KOPT-K1 (cell line): ENCODE results near the gene BTBD1.

Experiments used
- H3K27ac ChIP-seq: fragments of 200-600 bp; sonication (generic); 2 replicates; pipeline ENCODE4 v1.5.1; 2016; ENCODE audit warnings: antibody characterized with exemption, mild to moderate bottlenecking, low read depth, low read length; ENCODE audit not compliant: poor library complexity, severe bottlenecking
- H3K36me3 ChIP-seq: fragments of 200-600 bp; sonication (generic); 2 replicates; pipeline ENCODE4 v1.5.1; 2017; ENCODE audit warnings: antibody characterized with exemption, mild to moderate bottlenecking, low read length, moderate library complexity; ENCODE audit not compliant: insufficient read depth
- H3K9me3 ChIP-seq: fragments of 200-600 bp; sonication (generic); 2 replicates; pipeline ENCODE4 v1.5.1; 2017; ENCODE audit warnings: antibody characterized with exemption, low read length, mild to moderate bottlenecking; ENCODE audit not compliant: insufficient read depth, poor library complexity, severe bottlenecking

The BTBD1 gene

DNA sequence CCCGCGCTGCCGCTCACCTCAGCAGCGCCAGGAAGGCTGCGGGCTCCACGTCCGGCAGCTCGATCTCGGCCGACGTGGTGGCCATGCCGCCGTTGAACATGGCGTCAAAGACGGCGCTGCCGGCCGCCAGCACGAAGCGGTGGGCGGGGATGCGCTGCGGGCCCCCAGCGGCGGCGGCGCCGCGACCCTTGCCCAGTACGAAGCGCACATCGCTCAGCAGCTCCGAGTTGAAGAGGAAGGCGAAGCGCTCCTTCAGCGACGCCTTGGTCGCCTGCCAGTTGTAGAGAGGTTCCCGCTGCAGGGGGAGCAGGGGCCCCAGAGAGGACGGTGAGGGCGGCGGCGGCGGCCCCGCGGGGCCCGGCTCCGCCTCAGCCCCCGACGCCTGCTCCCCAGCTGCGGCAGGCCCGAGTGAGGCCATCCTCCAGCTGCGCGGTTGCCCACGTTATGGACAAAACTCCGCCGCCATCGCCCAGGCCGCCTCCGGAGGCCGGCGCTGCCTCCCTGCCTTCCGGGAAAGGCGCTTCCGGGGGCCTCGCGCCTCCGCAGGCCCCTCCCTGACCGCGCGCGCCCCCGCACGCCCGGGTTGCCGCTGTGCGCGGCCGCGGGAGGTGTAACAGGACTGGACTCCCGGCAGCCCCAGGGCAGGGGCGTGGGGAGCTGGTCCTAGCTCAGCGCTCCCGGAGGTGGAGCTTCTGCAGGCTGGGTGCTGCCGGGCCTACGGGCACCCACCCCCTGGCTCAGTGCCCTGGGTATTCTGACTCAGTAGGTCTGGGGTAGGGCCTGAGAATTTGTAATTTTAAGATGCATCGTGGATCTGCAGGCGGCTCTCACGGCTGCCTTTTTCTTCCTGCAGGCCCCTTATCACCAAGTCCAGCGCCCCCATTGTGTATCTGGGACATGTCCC is at the start of gene BTBD1:
TSS of gene BTBD1 (minus strand) at position 519 of the 904 bp plus-strand sequence. CDS start at position 418, 101 bp downstream.
- peaks cover 5% of the 10 kb centered on the region for H3K9me3 ChIP-seq
- H3K36me3 ChIP-seq, result peaks cover 22% of the 10 kb centered on the region
- peak within 1 kb of the TSS; percentile 90 for H3K27ac ChIP-seq

DNA sequence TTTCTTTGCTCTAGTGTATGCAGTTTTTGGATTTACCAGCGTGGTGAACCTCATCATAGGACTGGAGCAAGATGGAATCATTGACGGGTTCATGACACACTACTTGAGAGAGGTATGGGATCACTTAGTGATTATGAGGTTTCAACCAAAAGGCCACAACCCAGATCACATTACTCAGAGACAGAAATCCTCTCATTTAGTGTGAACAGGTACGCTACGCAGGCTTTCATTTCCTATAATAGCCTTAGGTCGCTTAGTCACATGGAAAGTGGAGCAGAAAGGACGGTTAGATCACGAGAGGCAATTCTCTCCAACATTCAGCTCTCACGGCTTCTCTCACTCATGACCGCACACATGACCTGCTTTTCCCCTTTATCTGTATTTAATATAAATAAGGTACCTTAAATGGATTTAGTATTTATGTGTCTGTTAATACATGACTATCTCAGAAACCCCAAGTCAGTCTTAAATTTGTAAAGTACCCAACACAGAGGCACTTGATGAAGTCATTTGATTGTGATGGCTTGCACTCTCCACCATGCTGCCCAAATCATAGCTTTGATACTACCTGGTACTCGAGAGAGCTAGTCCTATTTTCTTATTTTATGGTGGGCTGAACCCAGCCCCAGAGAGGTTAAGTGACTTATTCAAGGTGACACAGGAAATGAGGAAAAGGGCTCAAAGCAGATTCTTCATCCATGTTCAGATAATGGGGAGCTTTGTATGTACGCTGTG is 48.9 kb upstream of the BTBD1 start:
- no peaks in the 10 kb centered on the region for H3K36me3 ChIP-seq
- H3K27ac ChIP-seq, result no peak overlapping the region

DNA sequence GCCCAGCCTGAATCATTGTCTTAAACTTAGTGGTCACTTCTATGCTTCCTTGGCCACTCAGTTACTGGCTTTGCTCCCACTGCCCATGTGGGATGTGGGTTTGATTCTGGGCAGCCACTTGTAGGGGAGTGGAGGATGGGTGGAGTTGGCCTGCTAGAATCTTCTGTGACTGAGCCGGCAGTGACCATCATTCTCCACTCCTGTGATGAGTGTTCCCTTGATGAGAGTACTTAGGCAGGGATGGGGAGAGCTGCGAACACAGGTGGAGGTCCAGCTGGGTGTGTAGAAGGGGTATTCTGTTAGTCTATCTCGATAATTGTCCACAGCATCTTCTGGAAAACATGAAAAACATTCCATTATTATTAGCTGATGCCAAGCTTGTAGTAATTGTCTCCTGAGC is 48.4 kb upstream of the BTBD1 start:
- H3K27ac ChIP-seq, result no peak overlapping the region
- no peaks in the 10 kb centered on the region for H3K9me3 ChIP-seq
- H3K36me3 ChIP-seq, result no peaks in the 10 kb centered on the region

More for the DNA sequence above, 48.9 kb upstream of the BTBD1 start:
- H3K9me3 ChIP-seq, result no peaks in the 10 kb centered on the region

DNA sequence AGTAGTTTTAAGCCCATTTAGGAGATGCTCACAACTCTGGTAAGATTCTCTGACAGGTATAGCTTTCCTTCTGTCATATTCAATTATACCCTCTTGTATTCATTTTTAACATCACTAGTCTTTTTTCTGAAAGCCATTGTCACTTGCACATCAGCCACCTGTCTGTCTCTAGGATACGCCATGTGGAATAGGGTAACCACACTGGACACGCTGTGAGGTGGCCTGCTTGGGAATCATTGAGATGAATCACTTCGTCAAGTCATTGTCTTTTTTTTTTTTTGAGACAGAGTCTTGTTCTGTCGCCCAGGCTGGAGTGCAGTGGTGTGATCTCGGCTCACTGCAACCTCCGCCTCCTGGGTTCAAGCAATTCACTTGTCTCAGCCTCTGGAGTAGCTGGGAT is 47.8 kb upstream of the BTBD1 start:
- no peaks in the 10 kb centered on the region for H3K9me3 ChIP-seq
- no peak overlapping the region for H3K27ac ChIP-seq
- no peaks in the 10 kb centered on the region for H3K36me3 ChIP-seq

DNA sequence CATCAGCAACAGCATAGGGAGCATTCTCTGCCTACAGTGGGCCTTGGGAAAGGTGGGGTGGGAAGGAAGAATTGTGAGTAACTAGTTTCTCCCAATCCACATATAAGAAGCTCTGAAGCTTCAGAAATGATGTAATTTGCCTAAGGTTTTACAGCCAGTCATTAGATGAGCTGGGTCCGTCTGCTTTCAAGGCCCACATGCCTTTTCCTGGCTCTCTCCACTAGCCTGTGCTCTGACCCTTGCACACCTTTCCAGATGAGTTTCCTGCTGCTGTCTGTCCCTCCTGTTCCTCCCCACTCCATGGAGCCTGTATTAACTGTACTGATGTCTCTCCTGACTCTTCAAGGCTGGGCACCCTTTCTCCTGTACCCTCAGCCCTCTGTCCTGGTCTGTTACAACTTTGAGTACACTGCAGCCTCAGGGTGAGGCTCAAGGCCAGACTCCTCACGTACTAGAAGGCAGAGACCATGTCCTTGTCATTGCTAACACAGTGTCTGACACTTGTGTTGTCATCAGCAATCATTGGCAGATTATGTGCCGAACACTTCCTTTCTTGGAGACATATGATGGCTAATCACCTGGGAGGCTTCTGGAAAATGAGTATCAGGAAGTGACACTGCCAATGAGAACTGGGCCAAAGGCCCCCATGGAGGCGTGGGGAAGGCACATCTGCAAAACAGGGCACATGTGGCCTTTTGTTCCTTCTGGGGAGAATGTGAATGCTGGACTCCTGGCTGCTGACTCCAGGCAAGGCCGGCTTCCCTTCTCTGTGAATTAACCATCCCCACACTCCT is 47.0 kb upstream of the BTBD1 start:
- H3K9me3 ChIP-seq, result no peaks in the 10 kb centered on the region

DNA sequence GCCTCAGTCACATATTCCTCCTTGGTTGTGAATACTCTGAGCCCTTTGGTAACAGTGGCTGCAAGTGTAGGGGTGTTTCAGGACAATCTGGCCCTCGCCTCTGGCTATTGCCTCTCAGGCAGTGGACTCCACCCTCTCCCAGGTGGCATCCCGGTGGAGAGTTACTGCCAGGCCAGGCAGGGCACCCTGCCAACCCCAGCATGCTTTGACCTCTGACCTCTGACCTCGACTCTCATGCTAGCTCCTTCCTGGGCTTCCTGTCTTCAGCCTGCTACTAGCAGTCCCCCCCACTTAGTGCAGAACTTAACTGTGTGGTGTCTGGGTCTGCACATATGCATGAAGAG is 45.9 kb upstream of the BTBD1 start:
- H3K27ac ChIP-seq, result no peak overlapping the region
- H3K9me3 ChIP-seq, result no peaks in the 10 kb centered on the region
- H3K36me3 ChIP-seq, result no peaks in the 10 kb centered on the region

More for the DNA sequence above, 47.0 kb upstream of the BTBD1 start:
- H3K36me3 ChIP-seq, result no peaks in the 10 kb centered on the region
- H3K27ac ChIP-seq, result no peak overlapping the region

DNA sequence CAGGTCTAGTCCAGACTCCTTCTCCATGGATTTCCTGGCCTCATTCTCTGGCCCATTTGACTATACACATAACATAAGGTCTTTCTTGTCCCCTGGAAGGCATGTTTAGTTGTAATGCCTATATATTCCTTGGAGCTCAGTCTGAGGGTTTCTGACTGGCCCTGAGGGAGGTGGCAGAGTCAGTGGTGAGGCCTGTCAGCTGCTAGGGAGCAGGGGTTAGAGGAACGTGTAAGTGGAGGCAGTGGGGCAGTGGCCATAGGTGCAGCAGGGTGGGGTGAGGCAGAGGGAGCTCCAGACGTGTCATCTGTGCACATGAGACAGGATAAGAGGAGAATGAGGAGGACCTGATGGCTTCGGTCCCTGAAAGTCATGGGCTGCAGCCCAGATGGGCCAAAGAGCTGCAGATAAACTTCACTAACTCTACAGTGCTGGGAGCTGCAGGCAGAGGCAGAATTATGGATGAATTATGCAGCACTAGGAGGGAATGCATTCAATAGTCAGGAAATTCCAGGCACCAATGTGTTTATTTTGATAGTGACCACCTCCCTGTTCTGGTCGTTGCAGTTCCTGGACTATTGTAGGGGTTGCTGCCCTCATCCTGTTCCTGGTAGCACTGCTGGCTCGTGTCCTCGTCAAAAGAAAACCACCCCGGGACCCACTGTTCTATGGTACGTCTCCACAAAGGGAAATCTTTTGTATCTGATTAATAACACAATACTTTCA is 45.3 kb upstream of the BTBD1 start:
- H3K36me3 ChIP-seq, result no peaks in the 10 kb centered on the region
- H3K27ac ChIP-seq, result no peak overlapping the region
- no peaks in the 10 kb centered on the region for H3K9me3 ChIP-seq

DNA sequence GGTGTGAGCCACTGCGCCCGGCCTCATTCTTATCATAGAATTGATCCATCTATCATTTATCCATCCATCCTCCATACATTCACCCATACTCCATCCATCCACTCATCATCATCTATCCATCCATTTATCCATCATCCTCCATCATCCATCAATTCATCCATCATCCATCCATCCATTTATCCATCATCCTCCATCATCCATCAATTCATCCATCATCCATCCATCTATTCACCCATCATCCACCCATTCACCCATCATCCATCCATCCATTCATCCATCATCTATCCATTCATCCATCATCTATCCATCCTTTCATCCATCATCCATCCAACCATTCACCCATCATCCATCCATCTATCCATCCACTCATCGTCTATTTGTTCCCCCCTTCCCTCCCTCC is 44.1 kb upstream of the BTBD1 start:
- H3K27ac ChIP-seq, result no peak overlapping the region
- H3K9me3 ChIP-seq, result no peaks in the 10 kb centered on the region
- no peaks in the 10 kb centered on the region for H3K36me3 ChIP-seq

DNA sequence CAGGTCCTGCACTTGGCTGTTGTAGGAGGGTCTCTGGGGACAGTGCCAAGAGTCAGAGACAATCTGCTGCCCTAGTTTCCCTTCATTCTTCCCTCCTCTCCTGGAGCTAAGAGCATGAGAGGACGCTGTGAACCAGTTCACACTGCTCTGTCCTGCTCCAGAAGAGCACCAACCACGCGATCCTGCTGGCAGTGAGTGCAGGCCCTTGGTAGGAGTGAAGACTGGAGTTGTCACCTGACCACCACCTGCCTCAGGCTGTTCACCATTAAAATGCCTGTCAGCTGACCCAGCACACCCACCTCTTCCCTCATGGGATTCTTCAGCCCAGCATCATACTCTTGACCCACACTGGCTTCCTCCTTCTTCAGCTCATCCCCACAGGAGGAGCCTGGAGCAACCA is 43.3 kb upstream of the BTBD1 start:
- H3K36me3 ChIP-seq, result no peaks in the 10 kb centered on the region
- no peak overlapping the region for H3K27ac ChIP-seq
- H3K9me3 ChIP-seq, result no peaks in the 10 kb centered on the region

DNA sequence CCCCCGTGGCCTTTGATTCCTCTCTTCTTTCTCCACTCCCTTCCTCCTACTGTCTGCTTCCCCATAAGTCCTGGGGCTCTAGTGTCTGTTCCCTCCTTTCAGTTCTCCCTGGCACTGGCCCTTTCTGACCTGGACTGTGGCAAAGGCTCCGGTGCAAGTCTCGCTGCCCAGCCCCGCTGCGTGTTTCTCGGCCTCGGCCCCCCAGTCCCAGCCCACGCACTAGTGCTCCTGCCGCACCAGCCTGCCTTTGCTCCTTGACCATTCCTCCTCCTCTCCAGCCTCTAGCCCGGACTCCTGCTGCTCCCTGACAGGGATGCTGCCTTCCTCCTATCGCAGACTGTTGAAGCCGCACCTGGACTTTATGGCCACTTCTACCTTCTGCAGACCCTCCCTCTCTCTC is 42.5 kb upstream of the BTBD1 start:
- H3K27ac ChIP-seq, result no peak overlapping the region
- no peaks in the 10 kb centered on the region for H3K36me3 ChIP-seq
- no peaks in the 10 kb centered on the region for H3K9me3 ChIP-seq

DNA sequence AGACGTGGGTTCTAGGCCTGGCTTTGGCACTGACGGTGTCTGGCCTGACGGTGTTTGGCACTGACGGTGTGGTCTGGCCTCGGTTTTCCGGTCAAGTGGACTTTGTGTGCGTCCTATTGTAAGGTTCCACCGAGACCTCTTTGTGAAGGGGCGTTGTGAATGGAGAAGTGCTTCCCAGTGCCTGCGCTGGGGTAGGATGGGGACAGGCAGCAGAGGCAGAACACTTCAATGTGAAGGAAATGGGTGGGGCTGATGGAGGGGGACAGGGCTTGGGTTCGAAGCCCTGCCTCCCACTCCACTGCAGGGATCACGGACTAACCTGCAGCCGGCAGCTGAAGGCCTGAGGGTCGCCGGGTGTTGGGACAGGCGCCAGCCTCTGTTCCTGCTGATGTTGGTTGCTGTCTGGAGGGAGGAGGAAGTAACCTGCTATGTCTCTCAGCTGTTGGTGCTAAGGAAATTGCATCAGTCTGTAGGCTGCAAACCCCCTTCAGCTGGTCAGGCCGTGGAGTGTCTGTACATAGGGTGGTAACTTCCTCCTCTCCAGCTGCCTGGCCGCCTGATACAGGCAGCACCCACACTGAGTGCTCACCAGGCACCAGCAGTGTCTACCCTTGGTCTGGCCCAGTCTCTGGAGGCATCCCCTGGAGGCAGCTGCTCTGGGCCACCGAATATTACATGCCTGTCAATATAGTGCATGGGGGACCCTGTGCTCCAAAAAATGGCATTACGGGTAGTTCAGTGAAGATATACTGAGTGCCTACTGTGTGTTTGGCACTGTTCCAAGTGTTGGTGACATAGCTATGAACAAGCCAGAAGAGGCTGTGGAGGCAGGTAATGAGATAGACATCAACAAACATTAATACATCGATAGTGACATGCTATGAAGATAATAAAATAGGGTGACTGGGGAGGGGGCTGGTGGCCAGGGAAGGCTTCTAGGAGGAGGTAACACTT is 41.5 kb upstream of the BTBD1 start:
- Histone ChIP-seq H3K9me3 (no peaks in the 10 kb centered on the region), H3K27ac (no peak overlapping the region), H3K36me3 (no peaks in the 10 kb centered on the region)

DNA sequence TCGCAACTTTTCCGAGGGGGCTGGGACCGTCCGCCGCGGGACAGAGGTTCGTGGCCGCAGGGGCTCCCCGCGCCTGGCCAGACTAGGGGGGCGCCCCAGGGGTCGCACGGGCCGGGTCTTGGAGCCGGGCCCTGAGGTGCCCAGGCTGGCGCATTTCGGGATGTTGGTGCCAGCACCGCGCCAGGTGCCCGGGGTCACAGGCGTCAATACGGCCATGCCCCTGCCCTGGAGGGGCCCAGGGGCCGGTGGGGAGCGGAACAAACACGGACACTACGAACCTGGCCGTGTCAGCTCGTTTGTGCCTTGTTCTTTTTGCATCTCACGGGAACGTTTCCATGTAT is 40.8 kb upstream of the BTBD1 start:
- Histone ChIP-seq H3K36me3 (no peaks in the 10 kb centered on the region), H3K27ac (no peak overlapping the region), H3K9me3 (no peaks in the 10 kb centered on the region)

DNA sequence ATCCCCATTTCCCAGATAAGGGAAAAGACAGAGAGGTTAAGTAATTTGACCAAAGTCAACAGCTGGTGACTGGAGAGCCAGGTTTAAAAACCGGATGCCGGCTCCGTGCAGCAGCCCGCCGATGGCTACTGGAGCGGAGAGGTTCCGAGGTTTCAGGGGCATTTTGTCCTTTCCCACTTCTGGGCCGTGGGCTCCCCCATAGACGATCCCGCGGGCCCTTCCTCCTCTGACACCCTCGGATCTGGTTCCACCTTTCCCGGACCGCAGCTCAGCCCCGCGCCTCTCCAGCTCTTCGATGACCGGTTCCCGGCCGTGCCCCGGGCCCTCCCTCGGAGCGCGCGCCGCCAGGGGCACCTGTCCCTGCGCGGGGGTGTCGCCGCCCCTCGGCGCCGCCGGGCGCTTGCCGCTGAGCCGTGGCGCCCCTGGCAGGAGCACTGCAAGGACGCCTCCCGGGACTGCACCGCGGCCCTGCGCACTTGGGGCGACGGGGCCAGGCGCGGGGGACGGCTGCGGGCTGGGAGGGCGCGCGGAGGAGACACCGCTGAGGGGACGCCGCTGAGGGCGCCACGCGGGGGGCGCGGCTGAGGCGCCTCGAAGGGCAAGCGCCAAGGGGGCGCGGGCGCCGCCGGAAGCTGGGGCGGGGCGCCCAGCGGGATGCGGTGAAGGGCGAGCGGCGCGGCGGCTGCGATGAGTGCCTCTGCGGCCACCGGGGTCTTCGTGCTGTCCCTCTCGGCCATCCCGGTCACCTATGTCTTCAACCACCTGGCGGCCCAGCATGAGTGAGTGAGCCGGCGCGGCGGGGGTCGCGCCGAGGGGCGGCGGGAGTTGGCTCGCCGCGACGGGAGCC is 40.2 kb upstream of the BTBD1 start, which contains the start of gene TM6SF1:
TSS of gene TM6SF1 (plus strand) at position 652 of the 847 bp plus-strand sequence. CDS start at position 688, 36 bp downstream.
- H3K9me3 ChIP-seq, result no peaks in the 10 kb centered on the region
- H3K27ac ChIP-seq, result no peak within 1 kb of the TSS
- no peaks in the 10 kb centered on the region for H3K36me3 ChIP-seq
